WTC11 (cell line): ENCODE measurements around the gene ARHGEF28.

Experiments used
- CREM ChIP-seq: sonication (generic); formaldehyde crosslinking; IDR thresholded peaks from 2 replicates; pipeline ENCODE4 v1.8.1; 2022; ENCODE audit warnings: mild to moderate bottlenecking, missing genetic modification reagents, moderate library complexity
- ESRRA ChIP-seq: sonication (generic); formaldehyde crosslinking; IDR thresholded peaks from 2 replicates; pipeline ENCODE4 v1.8.1; 2022; ENCODE audit warnings: mild to moderate bottlenecking, missing genetic modification reagents, borderline replicate concordance
- TEAD4 ChIP-seq: sonication (generic); formaldehyde crosslinking; IDR thresholded peaks from 2 replicates; pipeline ENCODE4 v1.8.0; 2022; ENCODE audit warnings: mild to moderate bottlenecking, missing genetic modification reagents
- ZNF396 ChIP-seq: fragments of 250-450 bp; sonication (Bioruptor Pico); IDR thresholded peaks from 2 replicates; pipeline ENCODE4 v1.8.0; 2021; ENCODE audit warnings: mild to moderate bottlenecking, moderate library complexity, borderline replicate concordance
- TF ChIP-seq, protein P1 (sequence below): fragments of 200-600 bp; IDR thresholded peaks from 2 replicates; pipeline ENCODE4 v1.8.0; 2022; ENCODE audit warnings: antibody characterized with exemption
- TF ChIP-seq, protein P2 (sequence below): sonication (generic); formaldehyde crosslinking; IDR thresholded peaks from 2 replicates; pipeline ENCODE4 v1.8.0; 2022; ENCODE audit warnings: mild to moderate bottlenecking, missing genetic modification reagents

DNA sequence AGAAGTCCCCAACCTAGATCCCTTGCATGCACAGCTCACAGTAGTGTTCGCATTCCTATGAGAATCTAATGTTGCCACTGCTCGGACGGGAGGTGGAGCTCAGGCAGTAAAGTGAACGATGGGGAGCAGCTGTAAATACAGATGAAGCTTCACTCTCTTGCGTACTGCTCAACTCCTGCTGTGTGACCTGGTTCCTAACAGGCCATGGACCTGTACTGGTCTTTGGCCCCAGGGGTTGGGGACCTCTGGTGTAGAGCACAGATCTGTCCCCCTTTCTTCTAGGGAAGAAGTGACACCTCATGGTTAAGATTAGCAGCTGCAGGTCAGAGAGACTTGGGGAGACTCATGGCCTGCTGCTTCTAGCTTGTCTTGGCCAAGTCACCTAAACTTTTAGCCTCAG lies 7.1 kb downstream of the ARHGEF28 start:
- TF ChIP-seq, protein P1, sequence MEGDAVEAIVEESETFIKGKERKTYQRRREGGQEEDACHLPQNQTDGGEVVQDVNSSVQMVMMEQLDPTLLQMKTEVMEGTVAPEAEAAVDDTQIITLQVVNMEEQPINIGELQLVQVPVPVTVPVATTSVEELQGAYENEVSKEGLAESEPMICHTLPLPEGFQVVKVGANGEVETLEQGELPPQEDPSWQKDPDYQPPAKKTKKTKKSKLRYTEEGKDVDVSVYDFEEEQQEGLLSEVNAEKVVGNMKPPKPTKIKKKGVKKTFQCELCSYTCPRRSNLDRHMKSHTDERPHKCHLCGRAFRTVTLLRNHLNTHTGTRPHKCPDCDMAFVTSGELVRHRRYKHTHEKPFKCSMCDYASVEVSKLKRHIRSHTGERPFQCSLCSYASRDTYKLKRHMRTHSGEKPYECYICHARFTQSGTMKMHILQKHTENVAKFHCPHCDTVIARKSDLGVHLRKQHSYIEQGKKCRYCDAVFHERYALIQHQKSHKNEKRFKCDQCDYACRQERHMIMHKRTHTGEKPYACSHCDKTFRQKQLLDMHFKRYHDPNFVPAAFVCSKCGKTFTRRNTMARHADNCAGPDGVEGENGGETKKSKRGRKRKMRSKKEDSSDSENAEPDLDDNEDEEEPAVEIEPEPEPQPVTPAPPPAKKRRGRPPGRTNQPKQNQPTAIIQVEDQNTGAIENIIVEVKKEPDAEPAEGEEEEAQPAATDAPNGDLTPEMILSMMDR = no peak
- TF ChIP-seq TEAD4 (CRISPR knock-in tag) = no peak
- TF ChIP-seq, protein P2, sequence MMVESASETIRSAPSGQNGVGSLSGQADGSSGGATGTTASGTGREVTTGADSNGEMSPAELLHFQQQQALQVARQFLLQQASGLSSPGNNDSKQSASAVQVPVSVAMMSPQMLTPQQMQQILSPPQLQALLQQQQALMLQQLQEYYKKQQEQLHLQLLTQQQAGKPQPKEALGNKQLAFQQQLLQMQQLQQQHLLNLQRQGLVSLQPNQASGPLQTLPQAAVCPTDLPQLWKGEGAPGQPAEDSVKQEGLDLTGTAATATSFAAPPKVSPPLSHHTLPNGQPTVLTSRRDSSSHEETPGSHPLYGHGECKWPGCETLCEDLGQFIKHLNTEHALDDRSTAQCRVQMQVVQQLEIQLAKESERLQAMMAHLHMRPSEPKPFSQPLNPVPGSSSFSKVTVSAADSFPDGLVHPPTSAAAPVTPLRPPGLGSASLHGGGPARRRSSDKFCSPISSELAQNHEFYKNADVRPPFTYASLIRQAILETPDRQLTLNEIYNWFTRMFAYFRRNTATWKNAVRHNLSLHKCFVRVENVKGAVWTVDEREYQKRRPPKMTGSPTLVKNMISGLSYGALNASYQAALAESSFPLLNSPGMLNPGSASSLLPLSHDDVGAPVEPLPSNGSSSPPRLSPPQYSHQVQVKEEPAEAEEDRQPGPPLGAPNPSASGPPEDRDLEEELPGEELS (CRISPR knock-in tag) = no peak
- no peak for TF ChIP-seq ESRRA (CRISPR knock-in tag)
- no peak for TF ChIP-seq ZNF396 (CRISPR knock-in tag)
- TF ChIP-seq CREM (CRISPR knock-in tag) = no peak
